Measurements from ENCODE around the gene MSMO1.

- no peak for TF ChIP-seq EZH2 (IDR thresholded peaks at IDR 0.05; ENCODE audit: borderline replicate concordance, low read depth, low read length, severe bottlenecking)
- no peak for TF ChIP-seq CTCF (IDR thresholded peaks at IDR 0.05; ENCODE audit: borderline replicate concordance, extremely low read depth, low read length, poor library complexity, severe bottlenecking)
These were observed 4.4 kb downstream of the MSMO1 start for GRCh38 chr4:165331823-165332222.

All from DND-41 (cell line).